Measurements from ENCODE around the gene P2RY2.

- no peak for TF ChIP-seq CTCF (IDR thresholded peaks at IDR 0.05; ENCODE audit: low read depth, low read length, poor library complexity, severe bottlenecking)
- TF ChIP-seq EZH2phosphoT487 (IDR thresholded peaks at IDR 0.05; ENCODE audit: borderline replicate concordance, low read length) = no peak
Measured at GRCh38 chr11:73209892-73210291, 8.2 kb upstream of the P2RY2 start.

Data from DOHH2 (cell line).